K562 (cell line): Measurements from ENCODE around the gene IMPG1. TPM values are rescaled to one million over a fixed set of nuclear protein-coding genes. Genes with fewer than 3 reads are reported as not detected.

Experiments
- ATAC-seq: fragments of 200-7000 bp; cut with Tn5 transposase; 3 replicates; pipeline ENCODE4 v1.9.1; 2020; ENCODE audit warnings: moderate library complexity
- BruUV-seq: library from RNA; stranded (reverse); fragments of 400-500 nt; replicated peaks from 2 replicates; lab custom pipeline; 2021; lab: Mats Ljungman, UMichigan
- CTCF ChIA-PET: fragments of 300-600 bp; formaldehyde crosslinking; extraction: SDS; loops from one replicate; lab custom pipeline; 2021; ENCODE audit warnings: low intra/inter-chr PET ratio; lab: Yijun Ruan, JAX
- POLR2A ChIA-PET: fragments of 300-600, 350-650 bp; sonication (Branson Sonifier 250); formaldehyde crosslinking; extraction: SDS; loops from one replicate; lab custom pipeline; 2021; ENCODE audit warnings: antibody characterized with exemption, inconsistent platforms; lab: Yijun Ruan, JAX
- DNase-seq, 4 experiments: peaks; one replicate each; pipeline versions ENCODE4 v3.0.0 to v3.0.0-alpha.2; 2011 to 2018; ENCODE audit warnings: low spot score in 3 of 4, mixed read lengths in 3 of 4; ENCODE audit errors: extremely low read depth in 1 of 4
- FAIRE-seq: peaks from 2 replicates; lab custom pipeline; 2011; peaks lifted over from hg19 to GRCh38; lab: Jason Lieb, UNC
- H2AFZ ChIP-seq: 2 replicates; pipeline ENCODE4 v1.6.0; 2011; ENCODE audit warnings: low read depth, low read length, control low read depth, inconsistent platforms
- H3K27ac ChIP-seq: fragments of 200-600 bp; 3 replicates; pipeline ENCODE4 v1.8.0; 2011; ENCODE audit warnings: low read depth, mild to moderate bottlenecking, control low read depth, inconsistent platforms, low read length, moderate library complexity, mixed read lengths; ENCODE audit errors: extremely low read depth
- H3K27me3 ChIP-seq, 2 experiments: fragments of 300-600 bp in 1 of 2; 2 replicates in 1 of 2; 3 replicates in 1 of 2; pipeline versions ENCODE4 v1.6.0 to v1.8.0; 2011; ENCODE audit warnings: inconsistent platforms in 2 of 2, low read length in 2 of 2, mild to moderate bottlenecking in 1 of 2, mixed read lengths in 1 of 2, moderate library complexity in 1 of 2; ENCODE audit not compliant: control insufficient read depth in 2 of 2, insufficient read depth in 2 of 2
- H3K36me3 ChIP-seq: fragments of 300-600 bp; 3 replicates; pipeline ENCODE4 v1.8.0; 2011; ENCODE audit warnings: mild to moderate bottlenecking, low read length, inconsistent platforms; ENCODE audit not compliant: control insufficient read depth, insufficient read depth
- H3K4me1 ChIP-seq, 2 experiments: fragments of 200-600 bp in 1 of 2; replicated peaks in 1 of 2; 2 replicates in 1 of 2; 3 replicates in 1 of 2; pipeline versions ENCODE4 v1.5.1 to v1.8.0; 2011; ENCODE audit warnings: inconsistent platforms in 2 of 2, low read length in 2 of 2, mild to moderate bottlenecking in 1 of 2, mixed read lengths in 1 of 2, moderate library complexity in 1 of 2; ENCODE audit not compliant: control insufficient read depth in 2 of 2, insufficient read depth in 2 of 2
- H3K4me2 ChIP-seq: 2 replicates; pipeline ENCODE4 v1.6.1; 2011; ENCODE audit warnings: low read length, control low read depth, inconsistent platforms, mixed read lengths; ENCODE audit not compliant: insufficient read depth
- H3K4me3 ChIP-seq: fragments of 200-600 bp; sonication (generic), shearing (Covaris generic); 2 replicates; pipeline ENCODE4 v1.5.1; 2016; ENCODE audit warnings: control low read depth, inconsistent platforms
- H3K79me2 ChIP-seq: fragments of 200-600 bp; 3 replicates; pipeline ENCODE4 v1.8.0; 2011; ENCODE audit warnings: low read length, inconsistent platforms; ENCODE audit not compliant: control insufficient read depth, insufficient read depth
- H3K9ac ChIP-seq, 2 experiments: 2 replicates each; pipeline versions ENCODE4 v1.6.0 to v1.6.1; 2011; ENCODE audit warnings: low read depth in 2 of 2, low read length in 2 of 2, control low read depth in 1 of 2, inconsistent platforms in 1 of 2, mild to moderate bottlenecking in 1 of 2, mixed read lengths in 1 of 2; ENCODE audit not compliant: insufficient read depth in 1 of 2
- H3K9me1 ChIP-seq: one replicate; pipeline ENCODE4 v1.6.0; 2011; ENCODE audit warnings: inconsistent platforms, mild to moderate bottlenecking, low read length, moderate library complexity; ENCODE audit not compliant: control insufficient read depth, insufficient read depth
- H3K9me3 ChIP-seq: replicated peaks from 2 replicates; pipeline ENCODE4 v1.5.1; 2011; ENCODE audit warnings: low read depth, low read length, inconsistent platforms; ENCODE audit not compliant: control insufficient read depth, insufficient read depth
- H4K20me1 ChIP-seq: replicated peaks from 2 replicates; pipeline ENCODE4 v1.6.1; 2011; ENCODE audit warnings: low read length, inconsistent platforms, mixed read lengths; ENCODE audit not compliant: control insufficient read depth, insufficient read depth
- CREB3 ChIP-seq: fragments of 450-650 bp; conservative IDR thresholded peaks from 2 replicates; pipeline ENCODE4 v1.6.1; 2016; ENCODE audit warnings: missing genetic modification characterization, low read depth, mild to moderate bottlenecking, missing compliant biosample characterization, moderate library complexity
- HNRNPLL ChIP-seq: fragments of 200-400 bp; formaldehyde crosslinking; IDR thresholded peaks from 2 replicates; pipeline ENCODE4 v1.6.1; 2017; ENCODE audit warnings: low read length, low read depth, mild to moderate bottlenecking; ENCODE audit not compliant: poor library complexity, severe bottlenecking
- KDM2B ChIP-seq: fragments of 250-450 bp; sonication (Bioruptor Pico); IDR thresholded peaks from 2 replicates; pipeline ENCODE4 v1.8.0; 2021; ENCODE audit warnings: mild to moderate bottlenecking, moderate library complexity
- NCOR1 ChIP-seq: fragments of 450-650 bp; IDR thresholded peaks from 2 replicates; pipeline ENCODE4 v1.6.1; 2016; ENCODE audit warnings: mild to moderate bottlenecking, moderate library complexity
- NEUROD1 ChIP-seq: fragments of 150-350 bp; IDR thresholded peaks from 2 replicates; pipeline ENCODE4 v1.6.1; 2014; ENCODE audit warnings: borderline replicate concordance, low read length, low read depth; ENCODE audit not compliant: partially characterized antibody
- SMAD3 ChIP-seq: fragments of 450-650 bp; formaldehyde crosslinking; conservative IDR thresholded peaks from 2 replicates; pipeline ENCODE4 v1.4.0; 2020; ENCODE audit warnings: mild to moderate bottlenecking
- SMARCE1 ChIP-seq: fragments of 450-650 bp; IDR thresholded peaks from 2 replicates; pipeline ENCODE4 v1.7.1; 2016; ENCODE audit warnings: mild to moderate bottlenecking
- TAF9B ChIP-seq: fragments of 450-650 bp; IDR thresholded peaks from 2 replicates; pipeline ENCODE4 v1.6.1; 2018; ENCODE audit warnings: mild to moderate bottlenecking; ENCODE audit not compliant: partially characterized antibody
- TBP ChIP-seq: optimal IDR thresholded peaks from 2 replicates; pipeline ENCODE3; 2011; ENCODE audit warnings: low read depth, low read length, improper control_type of control experiment
- TEAD2 ChIP-seq: fragments of 450-650 bp; IDR thresholded peaks from 2 replicates; pipeline ENCODE4 v1.6.1; 2016; ENCODE audit warnings: missing genetic modification characterization, control low read depth, missing compliant biosample characterization
- VEZF1 ChIP-seq: fragments of 200-800 bp; sonication (Bioruptor generic); IDR thresholded peaks from 2 replicates; pipeline ENCODE4 v1.6.1; 2017; ENCODE audit warnings: missing genetic modification characterization, missing compliant biosample characterization
- XRCC5 ChIP-seq: fragments of 200-400 bp; formaldehyde crosslinking; IDR thresholded peaks from 2 replicates; pipeline ENCODE4 v1.6.1; 2017; ENCODE audit warnings: low read depth, mild to moderate bottlenecking, low read length
- ZNF41 ChIP-seq: fragments of 250-450 bp; sonication (Bioruptor Pico); conservative IDR thresholded peaks from 2 replicates; pipeline ENCODE4 v1.4.0; 2020; ENCODE audit warnings: mild to moderate bottlenecking
- ZNF668 ChIP-seq: fragments of 250-450 bp; sonication (Bioruptor Pico); IDR thresholded peaks from 2 replicates; pipeline ENCODE4 v1.8.0; 2022; ENCODE audit warnings: mild to moderate bottlenecking, inconsistent platforms
- WGBS: fragments of 100-300 bp; shearing (Covaris generic); methylation state at CpG from one replicate; pipeline ENCODE4 v1.1.6; 2016; ENCODE audit warnings: low coverage, mixed read lengths; ENCODE audit not compliant: insufficient coverage; ENCODE audit errors: missing lambda C conversion rate; 5-methylcytosine and 5-hydroxymethylcytosine counted together
- in situ Hi-C: fragments of 300-500 bp; cut with MboI; formaldehyde crosslinking; loops from 4 replicates; pipeline ENCODE4 v1.15.0; 2018; ENCODE audit warnings: inconsistent platforms, mixed read lengths
- intact Hi-C: fragments of 100-400 bp; cut with micrococcal nuclease; formaldehyde crosslinking; loops from 2 replicates; pipeline ENCODE4 v1.14.2; 2022
- polyA plus RNA-seq, 8 experiments: library from polyadenylated mRNA; depleted of rRNA in 4 of 8; stranded (reverse) in 5 of 8; unstranded in 3 of 8; fragments of >200 nt; fragmentation: Nextera tagmentation in 2 of 8; fragmentation: Illumina TruSeq in 1 of 8; extraction: Ambion mirVana in 2 of 8; extraction: Trizol in 1 of 8; gene quantifications; 2 replicates each; pipeline versions ENCODE4 v1.2.1 to v1.2.3, GENCODE V29; 2011 to 2014; ENCODE audit warnings: inconsistent platforms in 1 of 8, missing spikeins in 1 of 8
- total RNA-seq, 7 experiments: library from RNA; depleted of rRNA in 6 of 7; stranded (reverse); fragments of >200 nt in 6 of 7; fragmentation: Illumina TruSeq in 2 of 7; extraction: Trizol in 2 of 7; gene quantifications; 2 replicates each; pipeline versions ENCODE4 v1.2.1 to v1.2.3, GENCODE V29; 2011 to 2021; ENCODE audit warnings: low replicate concordance in 1 of 7
- TF ChIP-seq, protein P1 (sequence below): fragments of 450-650 bp; IDR thresholded peaks from 2 replicates; pipeline ENCODE4 v1.6.1; 2017; ENCODE audit warnings: antibody characterized with exemption, mild to moderate bottlenecking

The IMPG1 gene
- total and polyA plus RNA-seq, 9 of the 15 experiments (the other 6 are each of a cell fraction or from before 2014, with no cell fraction given) = not detected

DNA sequence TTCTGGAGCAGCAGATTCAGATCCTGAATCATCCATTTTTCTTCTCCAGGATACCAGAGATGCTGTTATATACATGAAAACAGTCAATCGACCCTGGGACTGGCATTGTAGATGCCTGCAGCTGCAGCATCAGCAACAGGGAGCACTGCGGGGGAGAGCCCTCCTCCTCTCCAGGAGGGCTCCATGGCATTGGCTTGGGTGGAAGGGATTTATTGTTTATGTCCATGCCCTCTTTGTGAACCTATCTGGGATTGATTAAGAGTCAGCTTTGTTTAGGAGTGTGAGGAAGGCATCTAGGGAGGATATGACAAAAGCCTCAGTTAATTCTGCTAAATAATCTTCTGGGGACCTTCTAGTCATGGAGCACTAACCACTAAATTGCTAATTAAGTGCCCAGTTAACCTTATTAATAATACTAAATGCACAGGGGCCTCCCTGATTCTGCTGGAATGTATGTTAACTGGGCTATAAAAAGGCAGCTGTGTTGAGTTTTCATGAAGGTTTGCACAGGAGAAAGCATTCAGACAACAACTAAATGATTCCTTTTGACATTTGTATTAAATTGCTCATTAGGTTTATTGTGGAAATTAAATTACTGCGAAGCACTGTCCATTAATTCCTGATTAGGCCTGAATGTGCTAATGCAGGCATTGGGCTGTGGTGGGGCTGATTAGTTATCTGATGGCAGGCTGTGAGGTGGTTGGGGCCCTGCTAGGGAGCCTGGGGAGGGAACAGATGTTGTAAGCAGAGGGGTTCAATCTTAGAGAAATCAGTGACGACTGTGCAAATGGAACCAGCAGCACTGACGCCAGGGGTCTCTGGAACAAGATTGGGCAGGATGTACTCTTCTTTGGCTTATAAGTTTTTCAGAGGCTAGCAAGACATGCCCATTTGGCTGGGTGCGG, 57.6 kb downstream of the IMPG1 start:
- ATAC-seq = no peak
- in situ Hi-C loops = no loop called here

More for the DNA sequence above, 57.6 kb downstream of the IMPG1 start:
- DNase-seq = no peak
- BruUV-seq = no TSS peak
- Histone ChIP-seq H3K4me3 (no peak overlapping the region), H3K27me3 (no peaks in the 10 kb centered on the region), H3K9me1 (no peaks in the 10 kb centered on the region), H3K27ac (no peak overlapping the region), H4K20me1 (no peaks in the 10 kb centered on the region), H3K36me3 (no peaks in the 10 kb centered on the region), H2AFZ (no peak overlapping the region), H3K9ac (no peak overlapping the region), H3K79me2 (no peaks in the 10 kb centered on the region), H3K4me1 (no peaks in the 10 kb centered on the region), H3K4me2 (no peak overlapping the region), H3K9me3 (no peaks in the 10 kb centered on the region)
- TF ChIP-seq TAF9B (no peak), HNRNPLL (no peak), SMARCE1 (no peak), CREB3 (tag) (no peak), TBP (no peak), TEAD2 (no peak), VEZF1 (CRISPR knock-in tag) (no peak), XRCC5 (no peak), NCOR1 (no peak), NEUROD1 (no peak), ZNF41 (CRISPR knock-in tag) (no peak), ZNF668 (no peak), KDM2B (CRISPR knock-in tag) (no peak), SMAD3 (CRISPR knock-in tag) (no peak)
- TF ChIP-seq, protein P1, sequence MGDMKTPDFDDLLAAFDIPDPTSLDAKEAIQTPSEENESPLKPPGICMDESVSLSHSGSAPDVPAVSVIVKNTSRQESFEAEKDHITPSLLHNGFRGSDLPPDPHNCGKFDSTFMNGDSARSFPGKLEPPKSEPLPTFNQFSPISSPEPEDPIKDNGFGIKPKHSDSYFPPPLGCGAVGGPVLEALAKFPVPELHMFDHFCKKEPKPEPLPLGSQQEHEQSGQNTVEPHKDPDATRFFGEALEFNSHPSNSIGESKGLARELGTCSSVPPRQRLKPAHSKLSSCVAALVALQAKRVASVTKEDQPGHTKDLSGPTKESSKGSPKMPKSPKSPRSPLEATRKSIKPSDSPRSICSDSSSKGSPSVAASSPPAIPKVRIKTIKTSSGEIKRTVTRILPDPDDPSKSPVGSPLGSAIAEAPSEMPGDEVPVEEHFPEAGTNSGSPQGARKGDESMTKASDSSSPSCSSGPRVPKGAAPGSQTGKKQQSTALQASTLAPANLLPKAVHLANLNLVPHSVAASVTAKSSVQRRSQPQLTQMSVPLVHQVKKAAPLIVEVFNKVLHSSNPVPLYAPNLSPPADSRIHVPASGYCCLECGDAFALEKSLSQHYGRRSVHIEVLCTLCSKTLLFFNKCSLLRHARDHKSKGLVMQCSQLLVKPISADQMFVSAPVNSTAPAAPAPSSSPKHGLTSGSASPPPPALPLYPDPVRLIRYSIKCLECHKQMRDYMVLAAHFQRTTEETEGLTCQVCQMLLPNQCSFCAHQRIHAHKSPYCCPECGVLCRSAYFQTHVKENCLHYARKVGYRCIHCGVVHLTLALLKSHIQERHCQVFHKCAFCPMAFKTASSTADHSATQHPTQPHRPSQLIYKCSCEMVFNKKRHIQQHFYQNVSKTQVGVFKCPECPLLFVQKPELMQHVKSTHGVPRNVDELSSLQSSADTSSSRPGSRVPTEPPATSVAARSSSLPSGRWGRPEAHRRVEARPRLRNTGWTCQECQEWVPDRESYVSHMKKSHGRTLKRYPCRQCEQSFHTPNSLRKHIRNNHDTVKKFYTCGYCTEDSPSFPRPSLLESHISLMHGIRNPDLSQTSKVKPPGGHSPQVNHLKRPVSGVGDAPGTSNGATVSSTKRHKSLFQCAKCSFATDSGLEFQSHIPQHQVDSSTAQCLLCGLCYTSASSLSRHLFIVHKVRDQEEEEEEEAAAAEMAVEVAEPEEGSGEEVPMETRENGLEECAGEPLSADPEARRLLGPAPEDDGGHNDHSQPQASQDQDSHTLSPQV = no peak
- FAIRE-seq = no peak
- intact Hi-C loops = no loop called here
- under 1% methylated on average over 6 of the region's 6 CpGs for WGBS
- ChIA-PET CTCF (no interaction called here), POLR2A (no interaction called here)
